H1 (cell line): ENCODE measurements around the gene SCYL2. TPM values are rescaled to one million over a fixed set of nuclear protein-coding genes. Genes with fewer than 3 reads are reported as not detected.

ENCODE experiments used
- BACH1 ChIP-seq: IDR thresholded peaks from 2 replicates; pipeline ENCODE4 v1.6.1; 2012; ENCODE audit warnings: low read length, improper control_type of control experiment
- BRCA1 ChIP-seq: IDR thresholded peaks from 2 replicates; pipeline ENCODE4 v1.6.1; 2012; ENCODE audit warnings: low read depth, low read length, improper control_type of control experiment
- CBX5 ChIP-seq: fragments of 300-800, 300-1000 bp; sonication (generic); IDR thresholded peaks from 2 replicates; pipeline ENCODE4 v1.7.1; 2016; ENCODE audit warnings: antibody characterized with exemption, low read length, low read depth
- CHD1 ChIP-seq: IDR thresholded peaks from 2 replicates; pipeline ENCODE4 v1.6.1; 2012; ENCODE audit warnings: low read depth, low read length, improper control_type of control experiment
- CHD2 ChIP-seq: IDR thresholded peaks from 2 replicates; pipeline ENCODE4 v1.6.1; 2012; ENCODE audit warnings: low read length, improper control_type of control experiment
- CHD7 ChIP-seq: fragments of 300-600 bp; sonication (generic); IDR thresholded peaks from 2 replicates; pipeline ENCODE4 v1.7.1; 2012; ENCODE audit warnings: low read length, moderate library complexity, mild to moderate bottlenecking, inconsistent platforms; ENCODE audit not compliant: insufficient replicate concordance
- EZH2 ChIP-seq: fragments of 200-600 bp; sonication (generic); IDR thresholded peaks from 2 replicates; pipeline ENCODE4 v1.7.1; 2012; ENCODE audit warnings: low read depth, mild to moderate bottlenecking, moderate library complexity, low read length, inconsistent platforms; ENCODE audit not compliant: severe bottlenecking
- HDAC6 ChIP-seq: IDR thresholded peaks from one replicate; pipeline ENCODE4 v1.7.1; 2012; ENCODE audit warnings: low read depth, mild to moderate bottlenecking, inconsistent platforms, low read length, moderate library complexity
- SAP30 ChIP-seq: fragments of 300-600 bp; sonication (generic); IDR thresholded peaks from 2 replicates; pipeline ENCODE4 v1.7.1; 2012; ENCODE audit warnings: low read length, moderate library complexity, mild to moderate bottlenecking, inconsistent platforms; ENCODE audit not compliant: insufficient read depth, insufficient replicate concordance
- TEAD4 ChIP-seq: IDR thresholded peaks from 2 replicates; pipeline ENCODE4 v1.6.1; 2012; ENCODE audit warnings: low read depth, low read length, inconsistent platforms, mixed read lengths
- polyA plus RNA-seq, 7 experiments: library from polyadenylated mRNA; depleted of rRNA in 3 of 7; stranded (reverse) in 5 of 7; unstranded in 2 of 7; fragments of >200 nt in 5 of 7; fragments of 200-250 nt in 2 of 7; gene quantifications; 1 replicate in 5 of 7; 2 replicates in 1 of 7; 4 replicates in 1 of 7; pipeline versions ENCODE4 v1.2.1 to v1.2.3, GENCODE V29; 2011 to 2013; ENCODE audit warnings: missing spikeins in 2 of 7, mixed read lengths in 2 of 7
- total RNA-seq: library from RNA; stranded (reverse); fragmentation: NEBNext Ultra II Directional; extraction: Animal tissue kit (Norgen Biotek cat#: 25700); gene quantifications from 2 replicates; pipeline ENCODE4 v1.2.1, GENCODE V29; 2021

The SCYL2 gene
- total and polyA plus RNA-seq, 2 of the 8 experiments (the other 6 are each of a cell fraction or from before 2014, with no cell fraction given) = 8.9 to 48.7 TPM

DNA sequence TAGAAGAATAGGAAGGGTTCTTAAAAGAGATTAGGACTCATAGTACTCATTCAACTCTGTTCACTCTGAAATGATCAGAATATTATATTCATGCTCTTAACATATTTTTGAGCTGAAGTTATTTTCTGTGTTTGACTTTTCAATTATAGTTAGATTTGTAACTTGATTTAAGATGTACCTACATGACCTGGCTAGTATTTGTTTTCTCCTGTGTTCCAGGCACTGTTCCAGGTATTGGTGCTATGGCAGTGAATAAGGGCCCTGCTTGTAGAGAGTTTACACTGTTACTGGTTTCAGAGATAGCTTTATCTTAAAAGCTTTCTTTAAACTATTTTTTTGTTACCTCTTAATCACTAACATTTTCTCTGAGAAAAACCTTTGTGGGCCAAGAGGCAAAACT, 70.8 kb downstream of the SCYL2 start (continued):
- TF ChIP-seq CHD7 = no peak
- no peak for TF ChIP-seq CHD2
- TF ChIP-seq CBX5 = no peak
- no peak for TF ChIP-seq BACH1
- no peak for TF ChIP-seq BRCA1
- no peak for TF ChIP-seq EZH2
- TF ChIP-seq HDAC6 = no peak
- no peak for TF ChIP-seq CHD1
- no peak for TF ChIP-seq SAP30
- TF ChIP-seq TEAD4 = no peak
